H4 (cell line): ENCODE measurements around the gene DHX34. TPM values are rescaled to one million over a fixed set of nuclear protein-coding genes. Genes with fewer than 3 reads are reported as not detected.
"Not testable (repeated sequence)": the region's sequence is repeated elsewhere in the genome, so short reads cannot be mapped to it uniquely, and the experiment has no call there.

Experiments
- DNase-seq: peaks from one replicate; pipeline ENCODE4 v3.0.0-alpha.2; 2015; ENCODE audit warnings: low spot score
- total RNA-seq: library from RNA; depleted of rRNA; stranded (reverse); fragments of >200 nt; shearing (Covaris generic); gene quantifications from 2 replicates; pipeline ENCODE4 v1.2.3, GENCODE V29; 2014

DHX34 gene
- total RNA-seq, 1 experiment from 2014 or later = 8.0 TPM

GRCh38 chr19:47323872-47324271, 25.2 kb upstream of the DHX34 start:
- DNase-seq = no peak

GRCh38 chr19:47324502-47324901, 24.6 kb upstream of the DHX34 start:
- no peak for DNase-seq

- DNase-seq = peak; percentile 49
Measured at GRCh38 chr19:47330466-47330869, 18.6 kb upstream of the DHX34 start.

GRCh38 chr19:47331490-47331889, 17.6 kb upstream of the DHX34 start:
- DNase-seq = no peak

- DNase-seq = no peak
Measured at GRCh38 chr19:47331931-47332547, 17.1 kb upstream of the DHX34 start, which contains the start of gene C5AR2. Gene C5AR2 (plus strand): TSS chr19:47332175. CDS start chr19:47340800, 8,625 bp downstream.

GRCh38 chr19:47336765-47337718, 12.1 kb upstream of the DHX34 start:
- not testable (repeated sequence) for DNase-seq

GRCh38 chr19:47339196-47339880, 9.8 kb upstream of the DHX34 start:
- no peak for DNase-seq

- DNase-seq = no peak
Measured at GRCh38 chr19:47340477-47341208, 8.5 kb upstream of the DHX34 start.

GRCh38 chr19:47341734-47342133, 7.4 kb upstream of the DHX34 start:
- no peak for DNase-seq

- no peak for DNase-seq
Measured at GRCh38 chr19:47343194-47343802, 5.8 kb upstream of the DHX34 start.

- DNase-seq = no peak
Measured at GRCh38 chr19:47344425-47344824, 4.7 kb upstream of the DHX34 start.

GRCh38 chr19:47346024-47346423, 3.1 kb upstream of the DHX34 start:
- not testable (repeated sequence) for DNase-seq

GRCh38 chr19:47350630-47351029, 1.5 kb downstream of the DHX34 start:
- no peak for DNase-seq

GRCh38 chr19:47351548-47351947, 2.4 kb downstream of the DHX34 start:
- DNase-seq = no peak

- no peak for DNase-seq
Measured at GRCh38 chr19:47352095-47352494, 3.0 kb downstream of the DHX34 start.

- DNase-seq = no peak
Measured at GRCh38 chr19:47353307-47353712, 4.2 kb downstream of the DHX34 start.

GRCh38 chr19:47356900-47357299, 7.8 kb downstream of the DHX34 start:
- DNase-seq = no peak

- DNase-seq = no peak
Measured at GRCh38 chr19:47357788-47358680, 8.9 kb downstream of the DHX34 start.

GRCh38 chr19:47358936-47359335, 9.8 kb downstream of the DHX34 start:
- no peak for DNase-seq

- DNase-seq = no peak
Measured at GRCh38 chr19:47362321-47362720, 13.2 kb downstream of the DHX34 start.
